Bone marrow (tissue), 2 donors: ENCODE results near the gene PTDSS2.

Source experiments
- DNase-seq, 2 donors: peaks; one replicate each; lab custom pipeline; 2025; lab: John Stamatoyannopoulos, UW

Gene PTDSS2

GRCh38 chr11:530960-531831 is 81.1 kb downstream of the PTDSS2 start:
- DNase-seq, result no peak

- DNase-seq, result no peak
Observed at GRCh38 chr11:531919-532526, 81.9 kb downstream of the PTDSS2 start.

GRCh38 chr11:532527-532985 is 82.5 kb downstream of the PTDSS2 start:
- DNase-seq, result no peak

- DNase-seq, result no peak
Observed at GRCh38 chr11:532986-533585, 83.0 kb downstream of the PTDSS2 start.

GRCh38 chr11:533586-534395 is 83.7 kb downstream of the PTDSS2 start:
- DNase-seq, result no peak

GRCh38 chr11:534396-535209 is 84.5 kb downstream of the PTDSS2 start:
- DNase-seq, result no peak

- DNase-seq, result no peak
Observed at GRCh38 chr11:535210-535518, 85.1 kb downstream of the PTDSS2 start.

- DNase-seq, result peak; percentile 75 to 78
Observed at GRCh38 chr11:535519-536454, 85.7 kb downstream of the PTDSS2 start, which contains the start of gene HRAS. Gene HRAS, minus strand, starts transcription at chr11:535576.

- peak in 1 of 2 donors; percentile 59 for DNase-seq
Observed at GRCh38 chr11:536841-537621, 87.0 kb downstream of the PTDSS2 start, which contains the start of gene LRRC56. Gene LRRC56, plus strand, starts transcription at chr11:537527. Its CDS starts 3,158 bp downstream, at chr11:540685.

- DNase-seq, result no peak
Observed at GRCh38 chr11:537622-538430, 87.7 kb downstream of the PTDSS2 start.

GRCh38 chr11:538431-539051 is 88.5 kb downstream of the PTDSS2 start:
- DNase-seq, result no peak

- DNase-seq, result no peak
Observed at GRCh38 chr11:539971-540481, 89.9 kb downstream of the PTDSS2 start.
